RWPE1 (cell line): Measurements from ENCODE around the gene SFT2D1.

Experiments used
- CTCF ChIA-PET: fragments of 350-600 bp; sonication (Branson Sonifier 250); formaldehyde crosslinking; extraction: SDS; loops from one replicate; lab custom pipeline; 2021; lab: Yijun Ruan, JAX
- POLR2A ChIA-PET: fragments of 400-600 bp; formaldehyde crosslinking; extraction: SDS; loops from one replicate; lab custom pipeline; 2020; ENCODE audit warnings: antibody characterized with exemption; ENCODE audit not compliant: low non-redundant PET; lab: Yijun Ruan, JAX
- DNase-seq: peaks from one replicate; pipeline ENCODE4 v3.0.0; 2012; ENCODE audit warnings: low spot score
- H3K27ac ChIP-seq: fragments of 450-650 bp; 2 replicates; pipeline ENCODE4 v1.5.1; 2017
- CTCF ChIP-seq: fragments of 450-650 bp; conservative IDR thresholded peaks from 2 replicates; pipeline ENCODE4 v1.5.1; 2017; ENCODE audit warnings: low read depth, mild to moderate bottlenecking

SFT2D1 gene

GRCh38 chr6:166296035-166296883, 46.1 kb downstream of the SFT2D1 start:
- ChIA-PET POLR2A (no interaction called here), CTCF (interaction anchor here (0.6 to 0.7 kb wide), 2 partner anchors 105 to 108 kb away, joined by 3 read pairs; no protein-coding TSS in a partner anchor)
- TF ChIP-seq CTCF = no peak
- no peak for DNase-seq
- no peak overlapping the region for H3K27ac ChIP-seq

- POLR2A ChIA-PET = no interaction called here
- no peak overlapping the region for H3K27ac ChIP-seq
- TF ChIP-seq CTCF = no peak
- DNase-seq = no peak
- CTCF ChIA-PET = interaction anchor here (0.6 to 0.7 kb wide), 2 partner anchors 216 to 409 kb away, joined by 4 read pairs; no protein-coding TSS in a partner anchor
Observed at GRCh38 chr6:166293731-166294584, 48.4 kb downstream of the SFT2D1 start.

- no peak overlapping the region for H3K27ac ChIP-seq
- no peak for DNase-seq
- ChIA-PET CTCF (interaction anchor here (0.8 kb wide), 1 partner anchor 89 kb away, joined by 4 read pairs; no protein-coding TSS in a partner anchor), POLR2A (no interaction called here)
- TF ChIP-seq CTCF = no peak
Observed at GRCh38 chr6:166289207-166290060, 52.9 kb downstream of the SFT2D1 start.

GRCh38 chr6:166286839-166287271, 55.5 kb downstream of the SFT2D1 start:
- H3K27ac ChIP-seq = no peak overlapping the region
- ChIA-PET POLR2A (no interaction called here), CTCF (no interaction called here)
- TF ChIP-seq CTCF = no peak
- no peak for DNase-seq

GRCh38 chr6:166285233-166285632, 57.1 kb downstream of the SFT2D1 start:
- no peak overlapping the region for H3K27ac ChIP-seq
- no peak for TF ChIP-seq CTCF
- ChIA-PET POLR2A (no interaction called here), CTCF (no interaction called here)
- DNase-seq = no peak
